Globus pallidus (tissue), 1 donor: Measurements from ENCODE around the gene BTAF1.
"Not testable (repeated sequence)": the region's sequence is repeated elsewhere in the genome, so short reads cannot be mapped to it uniquely, and the experiment has no call there.

ENCODE experiments used
- DNase-seq: peaks from one replicate; pipeline ENCODE4 v3.0.0-alpha.2; 2015; ENCODE audit warnings: low spot score

The BTAF1 gene

GRCh38 chr10:91978585-91978984 lies 55.0 kb downstream of the BTAF1 start:
- DNase-seq = no peak

GRCh38 chr10:91980319-91980718 lies 56.7 kb downstream of the BTAF1 start:
- no peak for DNase-seq

- no peak for DNase-seq
These were observed 59.8 kb downstream of the BTAF1 start for GRCh38 chr10:91983416-91983815.

- no peak for DNase-seq
These were observed 63.9 kb downstream of the BTAF1 start for GRCh38 chr10:91987397-91988037.

GRCh38 chr10:91992031-91992430 lies 68.5 kb downstream of the BTAF1 start:
- DNase-seq = no peak

GRCh38 chr10:91996266-91996665 lies 72.7 kb downstream of the BTAF1 start:
- DNase-seq = no peak

GRCh38 chr10:92001581-92001980 lies 78.0 kb downstream of the BTAF1 start:
- DNase-seq = no peak

- no peak for DNase-seq
These were observed 78.4 kb downstream of the BTAF1 start for GRCh38 chr10:92001995-92002394.

- DNase-seq = no peak
These were observed 79.7 kb downstream of the BTAF1 start for GRCh38 chr10:92003258-92003657.

- DNase-seq = no peak
These were observed 82.4 kb downstream of the BTAF1 start for GRCh38 chr10:92005978-92006377.

GRCh38 chr10:92009445-92009844 lies 85.9 kb downstream of the BTAF1 start:
- DNase-seq = no peak

- no peak for DNase-seq
These were observed 86.6 kb downstream of the BTAF1 start for GRCh38 chr10:92010047-92010735.

GRCh38 chr10:92011560-92012214 lies 88.1 kb downstream of the BTAF1 start:
- DNase-seq = no peak

GRCh38 chr10:92014620-92015019 lies 91.0 kb downstream of the BTAF1 start:
- DNase-seq = no peak

GRCh38 chr10:92024700-92025099 lies 101.1 kb downstream of the BTAF1 start:
- DNase-seq = no peak

- not testable (repeated sequence) for DNase-seq
These were observed 101.8 kb downstream of the BTAF1 start for GRCh38 chr10:92025340-92025739.

- no peak for DNase-seq
These were observed 103.6 kb downstream of the BTAF1 start for GRCh38 chr10:92027141-92027540.

- DNase-seq = no peak
These were observed 108.0 kb downstream of the BTAF1 start for GRCh38 chr10:92031580-92031979.

- not testable (repeated sequence) for DNase-seq
These were observed 109.5 kb downstream of the BTAF1 start for GRCh38 chr10:92033070-92033469.

GRCh38 chr10:92038949-92039348 lies 115.4 kb downstream of the BTAF1 start:
- no peak for DNase-seq

GRCh38 chr10:92042541-92042940 lies 119.0 kb downstream of the BTAF1 start:
- DNase-seq = no peak

- DNase-seq = no peak
These were observed 122.1 kb downstream of the BTAF1 start for GRCh38 chr10:92045641-92046106.

- no peak for DNase-seq
These were observed 123.6 kb downstream of the BTAF1 start for GRCh38 chr10:92047215-92047614.
